Activated CD4-positive, alpha-beta T cell treated with anti-CD3 and anti-CD28 coated beads, Interleukin-2, amount 10 ng/mL, durations not matched to agents 24 days and 14 days (primary cell): ENCODE data around the gene TMEM54. TPM values are rescaled to one million over a fixed set of nuclear protein-coding genes. Genes with fewer than 3 reads are reported as not detected.

Source experiments
- DNase-seq: peaks from one replicate; pipeline ENCODE4 v3.0.0; 2022
- H3K27ac Mint-ChIP-seq: one replicate; pipeline ENCODE4 v1.8.0; 2022; ENCODE audit warnings: mild to moderate bottlenecking, mixed read lengths
- H3K27me3 Mint-ChIP-seq: one replicate; pipeline ENCODE4 v1.8.0; 2022; ENCODE audit warnings: mixed read lengths
- H3K36me3 Mint-ChIP-seq: one replicate; pipeline ENCODE4 v1.8.0; 2022; ENCODE audit warnings: low read depth, mild to moderate bottlenecking, mixed read lengths
- H3K4me1 Mint-ChIP-seq: one replicate; pipeline ENCODE4 v1.8.0; 2021; ENCODE audit warnings: mixed read lengths
- H3K4me3 Mint-ChIP-seq: one replicate; pipeline ENCODE4 v1.8.0; 2022; ENCODE audit warnings: mild to moderate bottlenecking, moderate library complexity, mixed read lengths
- H3K9me3 Mint-ChIP-seq: one replicate; pipeline ENCODE4 v1.8.0; 2021; ENCODE audit warnings: mixed read lengths
- intact Hi-C: fragments of 100-400 bp; cut with micrococcal nuclease; formaldehyde crosslinking; loops from one replicate; pipeline ENCODE4 v1.15.1; 2023
- total RNA-seq: library from RNA; stranded (reverse); gene quantifications from 2 replicates; pipeline ENCODE4 v1.2.3, GENCODE V29; 2022

Gene TMEM54, protein sequence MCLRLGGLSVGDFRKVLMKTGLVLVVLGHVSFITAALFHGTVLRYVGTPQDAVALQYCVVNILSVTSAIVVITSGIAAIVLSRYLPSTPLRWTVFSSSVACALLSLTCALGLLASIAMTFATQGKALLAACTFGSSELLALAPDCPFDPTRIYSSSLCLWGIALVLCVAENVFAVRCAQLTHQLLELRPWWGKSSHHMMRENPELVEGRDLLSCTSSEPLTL
- 0.89 and 1.4 TPM in 2 replicates for total RNA-seq

DNA sequence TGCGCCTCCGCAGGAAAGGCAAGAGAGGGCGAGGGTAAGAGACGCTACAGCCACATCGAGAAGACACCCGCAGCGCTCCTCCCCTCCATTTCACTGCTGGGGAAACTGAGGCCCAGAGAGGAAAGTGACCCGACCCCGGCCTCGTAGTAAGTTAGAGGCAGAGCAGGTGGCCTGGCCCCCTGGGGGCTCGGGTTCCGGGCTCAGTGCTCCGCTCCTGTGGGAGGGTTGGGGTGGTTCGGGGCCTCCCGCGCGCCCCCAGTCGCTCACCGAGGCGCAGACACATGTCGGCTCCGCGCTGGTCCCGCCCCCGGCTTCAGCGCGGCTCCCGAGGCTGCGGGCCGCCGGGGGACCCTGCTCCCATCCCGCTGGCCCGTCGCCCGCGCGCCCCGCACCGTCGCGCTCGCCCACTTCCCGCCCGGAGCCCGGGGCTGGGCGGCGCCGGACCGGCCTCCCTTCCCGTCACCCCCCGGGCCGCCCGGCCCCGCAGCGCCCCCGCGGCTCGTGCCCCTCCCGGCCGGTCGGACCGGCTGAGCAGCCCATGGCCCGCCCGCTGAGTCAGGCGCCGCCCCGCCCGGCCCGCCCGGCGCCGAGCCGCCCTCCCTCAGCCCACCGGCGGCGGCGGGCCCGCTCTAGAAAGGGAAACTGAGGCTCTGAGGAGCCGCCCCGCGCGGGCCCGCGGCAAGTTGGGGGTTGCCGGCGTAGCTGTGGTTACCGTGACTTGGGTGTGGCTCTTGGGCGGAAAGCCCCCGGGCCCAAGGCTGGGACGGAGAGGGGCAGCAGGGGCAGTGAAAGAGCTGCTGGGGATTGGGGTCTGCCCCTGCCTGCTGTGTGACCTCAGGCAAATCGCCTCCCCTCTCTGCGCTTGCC, at the start of gene TMEM54:
Gene TMEM54, minus strand, starts transcription at position 434 of the 867 bp plus-strand sequence. Its CDS starts 151 bp downstream, at position 283.
- no peaks in the 10 kb centered on the region for H3K36me3 Mint-ChIP-seq
- H3K27ac Mint-ChIP-seq: peak within 1 kb of the TSS; percentile 20
- intact Hi-C loops: no loop called here
- no peaks in the 10 kb centered on the region for H3K9me3 Mint-ChIP-seq
- peak within 1 kb of the TSS; percentile 74 for H3K4me3 Mint-ChIP-seq
- peaks cover 62% of the 10 kb centered on the region for H3K27me3 Mint-ChIP-seq
- peak; percentile 66 for DNase-seq
- H3K4me1 Mint-ChIP-seq: peaks cover 2% of the 10 kb centered on the region

DNA sequence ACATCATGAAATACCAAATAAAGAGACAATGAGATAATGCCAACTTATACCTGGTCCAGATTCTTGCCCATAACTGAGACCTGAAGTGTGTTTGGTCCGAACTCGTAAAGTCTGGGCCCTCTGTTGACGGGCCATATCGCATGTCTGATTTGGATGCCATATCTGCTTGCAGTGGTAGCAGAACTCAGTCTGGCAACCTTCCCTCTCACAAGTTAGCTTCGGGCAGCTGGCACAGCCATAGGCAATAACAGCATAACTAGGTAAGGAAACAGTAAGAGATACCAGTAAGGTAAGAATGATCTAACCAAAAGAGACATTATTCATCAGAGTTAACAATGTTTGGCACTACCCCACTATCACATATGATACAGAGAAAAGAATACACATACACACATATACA, 48.3 kb upstream of the TMEM54 start:
- no peaks in the 10 kb centered on the region for H3K9me3 Mint-ChIP-seq
- H3K36me3 Mint-ChIP-seq: peaks cover 50% of the 10 kb centered on the region
- intact Hi-C loops: no loop called here
- peaks cover 26% of the 10 kb centered on the region for H3K4me1 Mint-ChIP-seq
- no peaks in the 10 kb centered on the region for H3K27me3 Mint-ChIP-seq
- DNase-seq: no peak
- peak overlapping the region; percentile 1 for H3K27ac Mint-ChIP-seq
- H3K4me3 Mint-ChIP-seq: no peak overlapping the region

DNA sequence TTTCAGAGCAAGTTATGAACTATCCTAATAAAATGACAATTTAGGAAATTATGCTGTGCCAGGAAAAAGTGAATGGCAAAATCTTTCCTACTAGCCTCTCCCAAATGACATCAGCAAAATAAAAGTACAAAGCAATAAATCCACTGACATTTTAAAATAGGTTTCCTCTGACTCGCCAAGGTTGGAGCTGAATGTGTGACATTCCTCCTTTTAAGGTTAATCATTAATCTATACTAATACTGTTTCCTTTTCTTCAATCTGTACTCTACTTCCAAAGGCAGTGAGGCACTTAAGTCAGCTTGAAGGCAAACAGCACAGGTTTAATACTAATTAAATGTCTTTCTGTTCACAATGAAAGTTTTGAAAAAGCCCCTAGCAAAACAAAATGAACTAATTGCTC, 47.7 kb upstream of the TMEM54 start:
- DNase-seq: no peak
- Mint-ChIP-seq H3K36me3 (peaks cover 57% of the 10 kb centered on the region), H3K9me3 (no peaks in the 10 kb centered on the region), H3K27ac (no peak overlapping the region), H3K4me3 (no peak overlapping the region), H3K4me1 (peaks cover 32% of the 10 kb centered on the region), H3K27me3 (no peaks in the 10 kb centered on the region)
- intact Hi-C loops: no loop called here

DNA sequence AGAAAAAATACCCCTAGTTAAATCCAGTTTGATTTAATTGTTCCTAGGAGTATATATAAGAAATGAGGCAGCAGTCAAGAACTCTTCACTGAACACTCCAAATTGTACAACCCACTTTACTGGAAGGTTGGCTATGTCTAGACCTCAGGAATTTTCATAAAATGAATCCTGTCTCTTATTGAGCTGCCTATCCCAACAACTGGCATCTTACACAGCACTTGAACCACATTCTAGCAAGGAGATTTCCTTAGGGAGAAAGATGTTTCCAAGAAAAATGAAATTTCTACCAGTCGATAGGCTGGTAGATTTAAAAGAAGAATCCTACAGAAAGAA, 47.2 kb upstream of the TMEM54 start:
- H3K27ac Mint-ChIP-seq: no peak overlapping the region
- intact Hi-C loops: no loop called here
- H3K36me3 Mint-ChIP-seq: peaks cover 59% of the 10 kb centered on the region

DNA sequence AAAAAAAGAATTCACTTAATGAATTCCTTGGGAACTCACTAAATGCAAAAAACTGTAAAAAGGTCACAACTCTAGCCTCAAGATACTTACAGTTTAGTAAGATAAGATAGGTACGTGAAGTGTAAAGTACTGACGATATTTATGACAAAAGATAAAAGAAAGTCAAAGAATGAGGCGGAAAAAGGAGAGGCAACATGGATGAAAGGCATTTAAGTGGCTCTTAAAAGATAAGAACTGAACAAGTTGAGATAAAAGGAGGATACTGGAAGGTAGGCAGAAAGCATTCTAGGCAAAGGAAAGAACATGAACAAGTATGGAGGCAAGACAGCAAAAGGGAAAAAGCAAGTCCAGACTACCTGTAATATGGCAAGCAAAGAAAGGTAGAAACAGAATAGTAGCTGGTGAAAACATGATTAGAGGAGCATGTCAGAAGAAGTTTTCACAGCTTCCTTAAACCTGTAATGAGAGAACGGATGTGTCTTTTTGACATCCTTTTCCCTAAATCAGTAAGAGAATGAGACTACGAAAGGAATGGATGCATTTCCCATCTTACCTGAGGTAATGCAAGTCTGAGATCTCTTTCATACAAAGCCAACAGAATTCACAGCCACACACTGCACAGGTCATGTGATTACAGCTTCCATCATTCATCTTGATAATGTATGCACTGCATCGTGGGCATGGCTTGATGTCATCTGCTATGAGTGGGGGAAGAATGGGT, 46.6 kb upstream of the TMEM54 start:
- intact Hi-C loops: no loop called here
- no peak for DNase-seq
- Mint-ChIP-seq H3K4me3 (no peak overlapping the region), H3K4me1 (peaks cover 26% of the 10 kb centered on the region), H3K36me3 (peaks cover 58% of the 10 kb centered on the region), H3K27me3 (no peaks in the 10 kb centered on the region), H3K27ac (no peak overlapping the region), H3K9me3 (no peaks in the 10 kb centered on the region)

More for the DNA sequence above, 47.2 kb upstream of the TMEM54 start:
- H3K9me3 Mint-ChIP-seq: no peaks in the 10 kb centered on the region
- H3K4me1 Mint-ChIP-seq: peaks cover 30% of the 10 kb centered on the region
- no peak overlapping the region for H3K4me3 Mint-ChIP-seq
- H3K27me3 Mint-ChIP-seq: no peaks in the 10 kb centered on the region
- DNase-seq: no peak

DNA sequence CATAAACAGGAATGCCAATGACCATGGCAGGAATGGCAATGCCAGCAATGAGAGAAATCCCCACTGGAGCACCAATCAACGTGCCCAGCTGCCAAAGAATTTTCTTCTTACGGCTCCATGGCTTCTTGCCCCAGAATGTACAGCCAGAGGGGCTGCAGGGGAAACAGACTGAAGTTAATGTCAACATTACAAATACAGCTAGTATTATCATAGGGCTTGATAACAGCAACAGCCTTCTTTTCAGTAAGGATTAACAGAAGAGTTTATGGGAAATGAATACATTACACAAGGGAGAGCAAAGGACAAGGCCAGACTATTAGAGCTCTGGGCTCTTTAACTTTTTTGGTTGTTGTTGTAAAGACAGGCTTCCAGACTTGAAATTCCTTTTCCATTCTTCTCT, 45.2 kb upstream of the TMEM54 start:
- no peak for DNase-seq
- H3K27ac Mint-ChIP-seq: peak overlapping the region; percentile 41
- peaks cover 26% of the 10 kb centered on the region for H3K4me1 Mint-ChIP-seq
- intact Hi-C loops: no loop called here
- H3K4me3 Mint-ChIP-seq: no peak overlapping the region
- no peaks in the 10 kb centered on the region for H3K9me3 Mint-ChIP-seq
- no peaks in the 10 kb centered on the region for H3K27me3 Mint-ChIP-seq
- H3K36me3 Mint-ChIP-seq: peaks cover 61% of the 10 kb centered on the region

DNA sequence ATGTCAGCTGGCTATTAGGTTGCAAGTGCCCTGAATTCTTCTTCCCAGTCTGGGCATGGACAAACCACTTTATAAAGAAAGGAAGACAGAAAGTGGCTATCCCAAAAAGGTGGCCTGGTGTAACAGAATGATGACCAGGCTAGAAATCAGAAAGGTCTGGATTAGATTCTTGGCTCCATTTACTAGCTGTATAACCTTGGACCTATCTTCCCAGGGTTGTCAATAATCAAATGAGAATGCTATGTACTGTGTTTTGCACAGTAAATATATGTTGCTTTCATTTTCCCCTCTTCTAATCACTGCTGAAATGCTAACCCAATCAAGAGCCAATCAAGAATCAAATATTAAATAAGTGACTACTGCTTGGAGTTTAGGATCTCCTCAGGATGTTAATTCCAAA, 43.0 kb upstream of the TMEM54 start:
- Mint-ChIP-seq H3K9me3 (no peaks in the 10 kb centered on the region), H3K36me3 (peaks cover 74% of the 10 kb centered on the region), H3K27me3 (no peaks in the 10 kb centered on the region), H3K4me1 (peaks cover 36% of the 10 kb centered on the region), H3K4me3 (no peak overlapping the region), H3K27ac (no peak overlapping the region)
- no peak for DNase-seq
- intact Hi-C loops: no loop called here

DNA sequence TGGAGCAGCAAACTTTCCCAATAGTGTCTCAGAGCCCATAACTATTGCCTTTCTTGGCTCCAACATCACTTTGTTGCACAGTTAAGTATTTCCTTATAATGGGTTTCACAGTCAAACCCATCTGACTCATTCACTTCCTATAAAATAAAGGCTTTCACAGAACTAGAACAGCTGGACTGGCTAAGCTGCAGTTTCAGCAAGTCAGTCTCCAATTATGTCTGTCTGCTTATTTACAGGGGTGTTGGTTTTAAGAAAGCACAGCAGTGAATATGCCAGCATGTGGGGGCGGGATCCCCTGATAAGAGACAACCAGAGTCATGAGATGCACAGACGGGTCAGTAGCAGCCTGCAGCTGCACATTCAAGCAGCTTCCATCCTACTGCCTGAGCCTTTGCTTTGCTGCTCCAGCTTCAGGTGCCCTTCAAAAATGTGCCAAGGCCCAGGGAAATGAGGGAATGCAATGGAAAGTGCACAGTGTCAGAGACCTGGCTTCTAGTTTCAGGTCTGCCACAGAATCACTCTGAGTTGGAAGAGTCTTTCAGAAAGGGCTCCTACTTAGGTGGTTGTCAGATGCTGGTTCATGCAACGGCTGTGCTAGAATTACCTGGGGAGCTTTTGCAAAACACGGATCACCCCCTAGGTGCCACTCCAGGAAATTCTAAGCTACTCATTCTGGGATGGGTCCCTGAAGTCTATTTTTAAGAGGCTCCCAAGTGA, 38.6 kb upstream of the TMEM54 start:
- Mint-ChIP-seq H3K36me3 (peaks cover 79% of the 10 kb centered on the region), H3K4me3 (no peak overlapping the region), H3K27ac (peak overlapping the region; percentile 49), H3K9me3 (no peaks in the 10 kb centered on the region), H3K4me1 (peaks cover 41% of the 10 kb centered on the region), H3K27me3 (no peaks in the 10 kb centered on the region)
- no peak for DNase-seq
- intact Hi-C loops: loop anchor here (2.0 kb wide), 1 partner anchor 53 kb away; no protein-coding TSS in a partner anchor

DNA sequence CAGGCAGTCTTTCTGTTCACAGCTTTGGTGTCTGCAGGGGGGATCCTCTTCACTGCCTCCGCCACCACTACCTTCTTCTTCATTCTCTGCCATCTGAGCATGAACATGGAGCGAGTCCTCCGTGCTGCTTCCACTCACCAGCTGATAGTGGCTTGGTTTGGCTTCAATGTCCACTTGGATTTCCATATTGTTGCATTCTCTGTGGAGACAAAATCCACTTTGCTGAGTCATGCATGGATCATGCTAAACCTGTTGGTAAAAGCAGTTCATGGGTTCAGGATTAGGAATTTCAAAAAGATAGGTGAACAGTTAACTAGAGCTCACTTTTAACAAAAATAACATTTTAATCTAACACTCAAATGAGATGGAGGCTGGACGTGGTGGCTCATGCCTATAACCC, 35.9 kb upstream of the TMEM54 start:
- intact Hi-C loops: no loop called here
- Mint-ChIP-seq H3K27me3 (no peaks in the 10 kb centered on the region), H3K4me3 (no peak overlapping the region), H3K9me3 (no peaks in the 10 kb centered on the region), H3K4me1 (peaks cover 38% of the 10 kb centered on the region), H3K27ac (peak overlapping the region; percentile 34), H3K36me3 (peaks cover 64% of the 10 kb centered on the region)
- DNase-seq: no peak

DNA sequence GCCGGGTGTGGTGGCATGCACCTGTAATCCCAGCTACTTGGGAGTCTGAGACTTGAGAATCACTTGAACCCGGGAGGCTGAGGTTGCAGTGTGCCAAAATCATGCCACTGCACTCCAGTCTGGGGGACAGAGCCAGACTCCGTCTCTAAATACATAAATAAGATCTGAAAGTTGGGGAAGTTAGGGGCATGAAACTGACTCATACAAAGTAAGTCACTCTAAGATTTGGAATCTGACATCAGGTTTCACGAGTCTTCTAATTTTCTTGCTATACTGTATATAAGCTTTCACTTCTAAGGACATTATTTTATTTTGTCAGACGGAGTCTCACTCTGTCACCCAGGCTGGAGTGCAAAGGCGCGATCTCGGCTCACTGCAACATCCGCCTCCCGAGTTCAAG, 33.3 kb upstream of the TMEM54 start:
- Mint-ChIP-seq H3K4me1 (peaks cover 26% of the 10 kb centered on the region), H3K4me3 (no peak overlapping the region), H3K27ac (no peak overlapping the region), H3K9me3 (no peaks in the 10 kb centered on the region), H3K36me3 (peaks cover 48% of the 10 kb centered on the region), H3K27me3 (no peaks in the 10 kb centered on the region)
- no peak for DNase-seq
- intact Hi-C loops: no loop called here

DNA sequence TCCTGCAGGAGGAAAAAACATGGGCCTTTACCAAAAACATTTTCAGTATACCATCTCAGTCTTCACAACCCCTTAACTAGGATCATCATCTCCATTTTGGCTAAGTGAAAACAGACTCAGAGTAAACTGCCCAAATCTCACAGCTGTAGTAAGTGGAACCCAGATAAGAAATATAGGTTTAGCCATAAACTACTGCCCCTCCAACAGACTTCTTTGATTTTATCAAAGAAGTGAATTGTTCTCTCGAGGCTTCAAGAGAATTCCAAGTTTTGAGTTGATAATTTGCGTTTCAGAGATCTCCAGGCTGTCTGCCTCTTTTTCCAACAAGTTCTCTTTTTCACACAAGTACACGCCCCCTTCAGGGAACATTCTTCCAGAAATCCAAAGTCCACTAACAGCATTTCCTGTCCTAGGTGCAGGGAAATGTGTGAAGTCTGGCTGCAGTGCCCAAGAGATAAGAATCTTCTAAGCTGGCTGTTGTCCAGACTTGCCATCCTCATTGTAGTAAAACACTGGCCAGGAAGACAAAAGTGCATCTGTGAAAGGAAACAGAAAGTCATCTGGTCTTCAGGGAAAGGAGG, 32.6 kb upstream of the TMEM54 start:
- Mint-ChIP-seq H3K27ac (no peak overlapping the region), H3K4me1 (peaks cover 21% of the 10 kb centered on the region)

DNA sequence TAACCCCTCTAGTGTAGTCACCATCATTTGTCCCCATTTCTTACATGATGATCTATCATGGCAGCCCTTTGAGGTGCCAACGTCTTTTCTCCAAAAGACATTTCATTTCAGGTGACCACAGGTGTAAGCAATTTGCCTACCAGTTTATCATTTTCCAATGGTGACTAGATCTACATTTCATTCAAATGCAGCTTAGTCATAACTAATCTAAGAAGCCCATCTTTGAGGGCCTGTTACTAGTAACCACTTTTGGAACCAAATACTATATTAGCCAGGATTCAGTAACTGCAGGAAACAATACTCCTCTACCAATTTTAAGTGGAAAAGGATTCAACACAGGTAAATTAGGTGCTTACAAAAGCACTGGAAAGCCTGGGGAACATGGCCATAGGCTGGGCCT, 30.6 kb upstream of the TMEM54 start:
- peaks cover 13% of the 10 kb centered on the region for H3K27me3 Mint-ChIP-seq
- H3K9me3 Mint-ChIP-seq: no peaks in the 10 kb centered on the region
- peaks cover 23% of the 10 kb centered on the region for H3K36me3 Mint-ChIP-seq
- no peak overlapping the region for H3K4me3 Mint-ChIP-seq
- intact Hi-C loops: no loop called here
- no peak overlapping the region for H3K27ac Mint-ChIP-seq
- H3K4me1 Mint-ChIP-seq: peaks cover 9% of the 10 kb centered on the region
- no peak for DNase-seq

More for the DNA sequence above, 32.6 kb upstream of the TMEM54 start:
- Mint-ChIP-seq H3K36me3 (peaks cover 43% of the 10 kb centered on the region), H3K9me3 (no peaks in the 10 kb centered on the region), H3K27me3 (no peaks in the 10 kb centered on the region), H3K4me3 (no peak overlapping the region)
- intact Hi-C loops: loop anchor here (1.0 kb wide), 2 partner anchors 121 to 152 kb away; no protein-coding TSS in a partner anchor
- no peak for DNase-seq

DNA sequence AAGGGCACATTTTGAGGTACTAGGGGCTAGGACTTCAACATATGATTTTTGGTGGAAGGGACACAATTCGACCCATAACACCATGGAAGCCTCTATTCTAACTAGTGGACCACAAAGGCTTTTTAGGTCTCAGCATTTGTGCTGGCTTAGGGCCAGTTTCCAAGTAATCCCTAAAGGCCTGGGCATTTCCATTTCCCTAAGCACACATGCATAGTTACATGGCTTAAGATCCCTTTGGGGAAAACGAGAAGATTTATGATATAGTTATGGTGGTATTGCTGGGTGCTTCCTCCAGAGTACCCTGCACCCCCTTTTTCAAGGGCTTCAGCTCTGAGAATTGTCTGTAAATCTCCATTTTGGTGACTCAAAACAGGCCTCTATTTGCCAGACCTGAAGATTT, 28.2 kb upstream of the TMEM54 start:
- Mint-ChIP-seq H3K4me1 (peaks cover 17% of the 10 kb centered on the region), H3K9me3 (no peaks in the 10 kb centered on the region), H3K36me3 (peaks cover 9% of the 10 kb centered on the region), H3K4me3 (no peak overlapping the region), H3K27me3 (peaks cover 34% of the 10 kb centered on the region), H3K27ac (no peak overlapping the region)
- intact Hi-C loops: no loop called here
- no peak for DNase-seq
